SJSA1 (cell line): ENCODE results near the gene XPO6. TPM values are rescaled to one million over a fixed set of nuclear protein-coding genes. Genes with fewer than 3 reads are reported as not detected.

Source experiments
- DNase-seq, 2 experiments: peaks; one replicate each; pipeline ENCODE4 v3.0.0-alpha.2; 2015 to 2020; ENCODE audit warnings: low spot score in 2 of 2, low read depth in 1 of 2
- H3K27ac ChIP-seq: fragments of 250-450 bp; sonication (Bioruptor Pico); 2 replicates; pipeline ENCODE4 v1.5.1; 2020; ENCODE audit warnings: mild to moderate bottlenecking, moderate library complexity
- H3K27me3 ChIP-seq: fragments of 250-450 bp; sonication (Bioruptor Pico); replicated peaks from 2 replicates; pipeline ENCODE4 v1.5.1; 2020; ENCODE audit warnings: mild to moderate bottlenecking, moderate library complexity
- H3K36me3 ChIP-seq: fragments of 250-450 bp; sonication (Bioruptor Pico); 2 replicates; pipeline ENCODE4 v1.5.1; 2020; ENCODE audit warnings: mild to moderate bottlenecking
- H3K4me1 ChIP-seq: fragments of 250-450 bp; sonication (Bioruptor Pico); replicated peaks from 2 replicates; pipeline ENCODE4 v1.6.1; 2021; ENCODE audit warnings: mild to moderate bottlenecking
- H3K4me3 ChIP-seq: fragments of 250-450 bp; sonication (Bioruptor Pico); 2 replicates; pipeline ENCODE4 v1.5.1; 2020; ENCODE audit warnings: mild to moderate bottlenecking
- H3K9me3 ChIP-seq: fragments of 250-450 bp; sonication (Bioruptor Pico); replicated peaks from 2 replicates; pipeline ENCODE4 v1.5.1; 2020; ENCODE audit warnings: mild to moderate bottlenecking
- total RNA-seq: library from RNA; depleted of rRNA; stranded (reverse); fragments of >200 nt; shearing (Covaris generic); gene quantifications from 2 replicates; pipeline ENCODE4 v1.2.3, GENCODE V29; 2014

Gene XPO6
- total RNA-seq, 1 experiment from 2014 or later = 164 TPM

DNA sequence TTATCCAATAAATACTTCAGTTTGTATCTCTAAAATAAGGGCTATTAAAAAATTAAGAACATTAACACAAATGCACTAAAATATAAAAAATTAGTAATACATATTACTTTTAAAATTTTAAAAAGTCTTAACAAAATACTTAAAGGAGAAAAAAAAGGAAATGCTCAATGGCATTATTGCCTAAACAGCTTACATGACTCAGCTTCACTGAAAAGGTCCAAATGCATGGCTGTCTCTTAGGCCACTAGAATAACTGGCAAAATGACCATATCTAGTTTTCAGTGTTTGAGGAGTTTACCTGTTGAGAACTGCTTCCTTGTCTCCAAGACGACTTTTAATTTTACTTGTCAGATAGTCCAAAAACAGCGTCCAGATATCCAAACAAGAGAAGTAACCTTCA is 66.0 kb downstream of the XPO6 start:
- no peaks in the 10 kb centered on the region for H3K4me1 ChIP-seq
- H3K36me3 ChIP-seq = peaks cover 97% of the 10 kb centered on the region
- DNase-seq = no peak
- no peaks in the 10 kb centered on the region for H3K27me3 ChIP-seq
- no peak overlapping the region for H3K4me3 ChIP-seq
- no peak overlapping the region for H3K27ac ChIP-seq
- no peaks in the 10 kb centered on the region for H3K9me3 ChIP-seq

DNA sequence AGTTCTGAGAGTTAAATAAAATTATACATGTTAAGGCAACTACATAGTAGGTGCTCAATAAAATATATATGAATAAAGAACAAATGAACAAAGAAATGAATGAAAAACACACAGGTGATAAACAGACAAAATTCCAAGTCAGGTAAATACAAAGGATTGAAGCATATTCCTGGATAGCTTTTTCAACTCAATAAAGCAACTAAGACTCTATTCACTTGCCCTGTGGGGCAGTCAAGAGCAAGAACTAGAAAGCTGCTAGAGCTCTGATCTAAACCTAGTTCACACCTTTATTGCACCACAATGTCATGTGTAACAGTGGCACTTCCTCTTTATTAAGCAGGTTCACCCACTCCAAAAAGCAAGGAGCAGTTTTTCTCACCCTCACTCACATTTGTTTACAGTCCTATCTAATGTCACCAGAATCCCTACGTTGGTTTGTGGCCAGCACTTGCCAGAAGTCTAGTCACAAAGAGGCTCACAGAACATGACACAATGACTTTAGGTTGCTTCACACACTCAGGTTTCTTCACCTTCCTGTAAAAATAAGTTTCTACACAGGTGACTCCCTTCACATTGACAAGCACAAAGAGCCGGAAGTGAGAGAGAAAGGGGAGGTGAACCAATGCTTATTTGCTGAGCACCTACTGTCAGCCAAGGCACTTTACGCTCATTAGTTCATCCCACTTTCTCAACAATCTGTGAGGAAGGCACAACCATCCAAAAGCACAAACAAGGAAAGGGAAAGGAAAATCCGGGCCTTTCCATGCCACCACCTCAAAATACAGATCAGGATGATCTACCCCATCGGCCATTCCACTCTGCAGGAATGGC is 70.8 kb downstream of the XPO6 start:
- no peaks in the 10 kb centered on the region for H3K4me1 ChIP-seq
- H3K27me3 ChIP-seq = no peaks in the 10 kb centered on the region
- no peak overlapping the region for H3K27ac ChIP-seq
- no peak overlapping the region for H3K4me3 ChIP-seq
- no peak for DNase-seq
- peaks cover 92% of the 10 kb centered on the region for H3K36me3 ChIP-seq
- no peaks in the 10 kb centered on the region for H3K9me3 ChIP-seq

- no peak for DNase-seq
- Histone ChIP-seq H3K36me3 (peaks cover 92% of the 10 kb centered on the region), H3K4me3 (no peak overlapping the region)
These were observed 72.2 kb downstream of the XPO6 start for GRCh38 chr16:28139530-28139929.

GRCh38 chr16:28136751-28137434 is 74.9 kb downstream of the XPO6 start:
- Histone ChIP-seq H3K9me3 (no peaks in the 10 kb centered on the region), H3K4me3 (no peak overlapping the region), H3K27ac (no peak overlapping the region), H3K27me3 (no peaks in the 10 kb centered on the region), H3K4me1 (no peaks in the 10 kb centered on the region), H3K36me3 (peaks cover 92% of the 10 kb centered on the region)
- no peak for DNase-seq

More at GRCh38 chr16:28139530-28139929, 72.2 kb downstream of the XPO6 start:
- Histone ChIP-seq H3K4me1 (no peaks in the 10 kb centered on the region), H3K27ac (no peak overlapping the region), H3K9me3 (no peaks in the 10 kb centered on the region), H3K27me3 (no peaks in the 10 kb centered on the region)

- no peak for DNase-seq
- no peak overlapping the region for H3K27ac ChIP-seq
- peaks cover 98% of the 10 kb centered on the region for H3K36me3 ChIP-seq
- no peaks in the 10 kb centered on the region for H3K9me3 ChIP-seq
- H3K4me3 ChIP-seq = no peak overlapping the region
- no peaks in the 10 kb centered on the region; the same call in 1 of the 2 replicates for H3K27me3 ChIP-seq
- H3K4me1 ChIP-seq = no peaks in the 10 kb centered on the region
These were observed 78.1 kb downstream of the XPO6 start for GRCh38 chr16:28133666-28134065.

- peaks cover 100% of the 10 kb centered on the region for H3K36me3 ChIP-seq
- no peak for DNase-seq
These were observed 79.9 kb downstream of the XPO6 start for GRCh38 chr16:28131743-28132393.

GRCh38 chr16:28131181-28131580 is 80.6 kb downstream of the XPO6 start:
- Histone ChIP-seq H3K4me1 (no peaks in the 10 kb centered on the region), H3K27me3 (no peaks in the 10 kb centered on the region; the same call in 1 of the 2 replicates), H3K36me3 (peaks cover 100% of the 10 kb centered on the region), H3K9me3 (no peaks in the 10 kb centered on the region), H3K4me3 (no peak overlapping the region), H3K27ac (no peak overlapping the region)
- no peak for DNase-seq

More at GRCh38 chr16:28131743-28132393, 79.9 kb downstream of the XPO6 start:
- Histone ChIP-seq H3K4me1 (no peaks in the 10 kb centered on the region), H3K4me3 (no peak overlapping the region), H3K27me3 (no peaks in the 10 kb centered on the region; the same call in 1 of the 2 replicates), H3K9me3 (no peaks in the 10 kb centered on the region), H3K27ac (no peak overlapping the region)

DNA sequence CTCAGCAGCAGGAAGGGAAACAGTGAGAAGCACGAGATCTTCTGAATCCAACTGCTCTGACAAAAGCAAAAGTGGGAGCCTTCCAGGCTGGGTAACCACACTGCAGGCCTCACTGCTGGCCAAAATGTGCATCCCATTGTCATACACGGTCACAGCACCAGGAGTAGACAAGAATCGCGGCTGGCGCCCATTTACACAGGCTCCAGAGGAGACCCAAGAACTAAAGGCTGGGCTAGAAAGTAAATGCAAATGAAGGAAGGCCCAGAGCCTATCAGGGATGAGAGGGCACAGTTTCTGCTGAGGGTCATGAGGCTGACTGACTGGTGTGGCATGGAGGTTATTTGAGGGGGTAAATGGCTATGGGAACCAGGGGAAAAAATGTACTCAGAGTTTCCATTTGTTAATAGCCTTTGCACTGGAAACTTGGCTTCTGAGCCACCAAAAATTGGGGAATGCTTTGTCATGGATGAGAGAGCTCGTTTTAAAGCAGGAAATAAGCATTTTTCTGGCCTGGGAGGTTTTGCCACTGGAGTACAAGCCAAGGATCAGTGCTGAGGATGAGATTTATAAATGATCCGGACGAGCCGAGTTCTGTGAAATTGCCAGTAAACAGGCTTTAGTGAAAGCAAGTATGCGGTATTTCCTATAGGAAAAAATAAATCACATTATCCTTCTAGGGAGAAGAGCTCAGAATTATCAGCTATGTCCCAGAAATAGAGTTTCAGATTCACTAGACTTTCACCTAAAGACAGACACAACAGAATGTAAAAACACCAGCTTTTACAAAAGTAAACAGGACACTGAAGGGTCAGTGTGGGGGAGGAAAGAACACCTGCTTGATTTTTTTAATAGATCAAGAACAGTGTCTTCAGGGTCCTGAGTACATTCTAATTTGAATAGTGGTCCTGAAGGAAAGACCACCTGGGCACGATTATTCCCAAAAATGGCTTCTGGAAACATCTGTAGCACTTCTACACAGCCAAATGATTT is 81.4 kb downstream of the XPO6 start:
- no peaks in the 10 kb centered on the region; the same call in 1 of the 2 replicates for H3K27me3 ChIP-seq

DNA sequence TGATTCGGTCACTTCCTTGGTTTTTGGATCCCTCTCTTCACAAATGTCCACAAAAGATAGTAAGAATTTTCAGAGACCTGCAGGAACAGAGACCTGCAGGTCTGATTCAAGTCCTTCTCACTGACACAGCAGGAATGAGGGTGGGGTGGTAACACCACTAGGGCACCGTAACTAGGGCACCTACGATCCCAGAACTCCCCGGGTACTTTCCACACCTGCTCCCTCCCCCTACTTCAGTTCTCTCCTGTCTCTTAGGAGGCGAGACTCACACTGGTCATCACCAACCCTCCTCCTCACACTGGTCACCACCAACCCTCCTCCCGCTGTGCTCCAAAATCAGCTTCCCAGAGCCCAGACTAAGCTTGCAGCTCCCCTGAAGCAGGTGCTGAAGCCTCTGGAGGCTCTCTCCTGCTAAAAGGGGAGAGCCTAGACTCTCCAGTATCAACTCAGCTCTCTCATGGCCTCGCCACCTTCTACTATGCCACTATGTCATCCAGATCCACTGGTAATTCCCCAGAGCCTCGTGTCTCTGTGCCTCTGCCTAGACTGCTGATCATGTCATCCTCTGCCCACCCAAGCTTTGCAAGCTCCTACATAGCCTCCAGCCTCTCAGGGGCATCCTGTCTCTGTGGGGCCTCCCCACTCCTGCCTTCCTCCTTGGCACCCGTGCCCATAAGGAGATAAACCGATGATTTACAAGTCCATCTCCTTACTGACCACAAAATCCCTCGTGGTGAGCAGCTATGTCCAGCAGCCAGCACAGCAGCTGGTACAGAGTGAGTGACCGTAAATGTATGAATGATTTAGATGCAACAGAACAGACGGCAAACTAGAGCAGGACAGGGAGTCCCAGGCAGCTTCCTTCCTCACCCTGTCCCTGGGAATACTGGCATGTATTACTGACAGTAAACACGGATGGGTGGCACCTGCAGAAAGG is 84.8 kb downstream of the XPO6 start:
- Histone ChIP-seq H3K27me3 (no peaks in the 10 kb centered on the region; the same call in 1 of the 2 replicates), H3K4me3 (no peak overlapping the region), H3K27ac (no peak overlapping the region), H3K9me3 (no peaks in the 10 kb centered on the region), H3K36me3 (peaks cover 100% of the 10 kb centered on the region), H3K4me1 (no peaks in the 10 kb centered on the region)
- no peak for DNase-seq

More for the DNA sequence above, 81.4 kb downstream of the XPO6 start:
- Histone ChIP-seq H3K4me1 (no peaks in the 10 kb centered on the region), H3K27ac (no peak overlapping the region), H3K4me3 (no peak overlapping the region), H3K36me3 (peaks cover 100% of the 10 kb centered on the region), H3K9me3 (no peaks in the 10 kb centered on the region)
- no peak for DNase-seq

DNA sequence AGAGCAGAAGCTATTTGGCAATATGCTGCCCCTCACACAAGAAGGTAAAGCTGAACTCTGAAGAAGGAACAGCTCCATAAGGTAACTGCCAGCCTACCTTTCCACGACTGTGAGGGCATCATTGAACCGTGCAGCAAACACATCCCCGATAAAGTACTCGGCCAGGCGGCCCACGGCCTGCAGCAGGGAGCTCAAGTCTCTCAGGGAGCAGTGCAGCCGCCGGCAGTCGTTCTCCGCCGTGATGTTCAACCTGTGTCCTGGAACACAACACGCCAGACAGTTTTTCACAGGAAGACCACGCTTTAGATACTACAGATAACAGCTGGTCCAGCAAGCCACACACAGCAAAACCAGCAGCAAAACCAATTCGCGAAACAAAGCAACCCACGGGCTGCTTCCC is 86.2 kb downstream of the XPO6 start:
- H3K27me3 ChIP-seq = peaks cover 2% of the 10 kb centered on the region; the same call in 1 of the 2 replicates
- no peak for DNase-seq
- H3K36me3 ChIP-seq = peaks cover 100% of the 10 kb centered on the region

DNA sequence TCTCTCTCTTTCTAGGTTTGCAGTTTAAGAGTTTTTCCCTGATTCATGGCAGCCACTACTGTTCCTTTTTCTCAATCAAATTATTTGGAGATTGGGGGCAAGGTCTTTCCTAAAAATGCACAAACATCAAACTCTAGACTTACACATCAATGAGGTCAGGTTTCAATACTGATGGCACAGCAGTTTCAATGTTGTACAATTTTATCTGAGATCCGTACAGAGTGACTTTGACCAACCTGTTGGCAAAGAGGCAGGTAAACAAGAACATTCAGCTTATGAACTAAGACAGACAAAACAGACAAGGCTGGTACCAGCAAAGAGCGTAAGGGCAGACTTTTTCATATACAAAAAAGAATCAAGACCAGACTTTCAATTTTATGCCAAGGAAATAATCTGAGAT is 90.2 kb downstream of the XPO6 start:
- no peak overlapping the region for H3K27ac ChIP-seq
- H3K9me3 ChIP-seq = no peaks in the 10 kb centered on the region
- peaks cover 100% of the 10 kb centered on the region for H3K36me3 ChIP-seq
- H3K27me3 ChIP-seq = peaks cover 2% of the 10 kb centered on the region; the same call in 1 of the 2 replicates
- no peak for DNase-seq
- no peaks in the 10 kb centered on the region for H3K4me1 ChIP-seq
- H3K4me3 ChIP-seq = no peak overlapping the region

More for the DNA sequence above, 86.2 kb downstream of the XPO6 start:
- H3K4me3 ChIP-seq = no peak overlapping the region
- no peaks in the 10 kb centered on the region for H3K4me1 ChIP-seq
- no peaks in the 10 kb centered on the region for H3K9me3 ChIP-seq
- H3K27ac ChIP-seq = no peak overlapping the region

DNA sequence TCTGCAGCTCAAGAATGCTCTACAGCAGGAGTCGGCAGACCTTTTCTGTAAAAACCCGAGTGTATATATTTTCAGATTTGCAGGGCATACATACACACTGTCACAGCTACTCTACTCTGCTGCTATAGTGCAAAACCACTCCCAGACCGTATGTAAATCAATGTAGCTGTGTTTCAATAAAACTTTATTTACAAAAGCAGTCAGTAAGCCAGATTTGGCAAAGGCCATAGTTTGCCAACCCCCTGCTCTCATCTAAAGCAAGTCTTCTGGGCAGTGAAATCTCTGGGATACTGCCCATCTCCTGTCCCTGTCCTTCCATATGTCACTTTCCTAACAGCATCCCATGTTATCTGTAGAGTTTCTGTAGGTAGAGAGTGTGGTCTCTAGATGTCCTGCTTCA is 91.0 kb downstream of the XPO6 start:
- H3K4me1 ChIP-seq = no peaks in the 10 kb centered on the region
- H3K27me3 ChIP-seq = peaks cover 2% of the 10 kb centered on the region; the same call in 1 of the 2 replicates
- no peak overlapping the region for H3K4me3 ChIP-seq
- H3K27ac ChIP-seq = no peak overlapping the region
- H3K36me3 ChIP-seq = peaks cover 100% of the 10 kb centered on the region
- H3K9me3 ChIP-seq = no peaks in the 10 kb centered on the region
- no peak for DNase-seq
